Activated CD4-positive, alpha-beta T cell treated with anti-CD3 and anti-CD28 coated beads for 1 hour (primary cell): ENCODE data around the gene SNX13.
"Not testable (repeated sequence)": the region's sequence is repeated elsewhere in the genome, so short reads cannot be mapped to it uniquely, and the experiment has no call there.

Experiments used
- DNase-seq: peaks from one replicate; pipeline ENCODE4 v3.0.0-alpha.2; 2020

The SNX13 gene

DNA sequence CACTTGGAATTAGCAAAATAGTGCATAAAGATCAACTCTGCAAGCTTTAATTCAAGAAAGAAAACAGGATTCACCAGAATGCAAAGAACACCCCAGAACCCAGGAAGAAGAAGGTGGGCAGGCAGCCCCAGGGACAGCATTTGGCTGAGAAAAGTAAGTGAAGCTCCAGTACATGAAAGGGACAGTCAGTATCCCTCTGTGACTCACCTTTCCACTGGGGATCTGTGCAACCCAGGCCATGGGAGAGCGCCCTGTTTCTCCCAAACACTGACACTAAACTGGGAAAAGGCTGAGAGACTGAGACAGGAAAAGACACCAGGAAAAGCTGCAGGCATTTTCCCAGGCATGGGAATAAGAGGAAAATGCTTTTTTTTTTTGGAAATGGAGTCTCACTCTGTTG is 28.2 kb downstream of the SNX13 start:
- DNase-seq: no peak

DNA sequence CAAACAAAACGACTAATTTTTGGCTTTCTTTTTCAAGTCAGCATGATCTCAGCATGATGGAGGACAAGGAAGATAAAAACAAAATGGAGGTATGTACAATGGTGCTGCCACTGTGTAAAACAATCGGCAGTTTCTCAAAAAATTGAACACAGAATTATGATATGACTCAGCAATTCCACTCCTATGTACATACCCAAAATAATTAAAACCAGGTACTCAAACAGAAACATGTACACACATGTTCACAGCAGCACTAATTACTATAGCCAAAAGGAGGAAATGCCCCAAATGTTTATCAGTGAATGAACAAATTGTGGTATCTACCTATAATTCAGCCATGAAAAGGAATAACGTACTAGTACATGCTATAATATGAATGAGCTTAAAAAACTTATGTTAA is 29.9 kb downstream of the SNX13 start:
- DNase-seq: no peak

DNA sequence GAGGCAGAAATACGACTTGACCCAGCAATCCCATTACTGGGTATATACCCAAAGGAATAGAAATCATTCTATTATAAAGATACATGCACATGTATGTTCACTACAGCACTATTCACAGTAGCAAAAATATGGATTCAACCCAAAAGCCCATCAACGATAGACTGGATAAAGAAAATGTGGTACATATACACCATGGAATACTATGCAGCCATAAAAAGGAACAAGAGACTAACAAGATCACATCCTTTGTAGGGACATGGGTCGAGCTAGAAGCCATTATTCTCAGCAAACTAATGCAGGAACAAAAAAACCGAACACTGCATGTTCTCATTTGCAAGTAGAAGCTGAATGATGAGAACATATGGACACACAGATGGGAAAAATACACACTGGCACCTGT is 31.0 kb downstream of the SNX13 start:
- DNase-seq: not testable (repeated sequence)

DNA sequence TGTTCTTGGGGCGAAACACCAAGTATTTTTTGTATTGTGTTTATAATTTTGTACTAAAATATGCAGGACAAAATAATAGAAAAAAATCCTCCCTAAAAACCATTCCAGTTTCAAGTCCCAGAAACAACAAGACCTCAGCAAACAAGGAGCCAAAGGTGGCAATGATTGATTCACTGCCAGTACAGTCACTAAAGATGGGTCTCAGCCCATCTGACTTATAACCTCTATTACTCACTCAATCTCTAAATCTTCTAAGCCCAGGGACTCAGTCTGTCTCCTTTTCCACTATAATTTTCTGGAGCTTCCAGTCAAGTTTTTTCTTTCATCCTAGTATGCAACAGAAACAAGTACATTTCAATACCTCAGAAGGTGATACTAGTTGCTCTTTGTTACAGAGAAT is 33.3 kb downstream of the SNX13 start:
- DNase-seq: no peak

DNA sequence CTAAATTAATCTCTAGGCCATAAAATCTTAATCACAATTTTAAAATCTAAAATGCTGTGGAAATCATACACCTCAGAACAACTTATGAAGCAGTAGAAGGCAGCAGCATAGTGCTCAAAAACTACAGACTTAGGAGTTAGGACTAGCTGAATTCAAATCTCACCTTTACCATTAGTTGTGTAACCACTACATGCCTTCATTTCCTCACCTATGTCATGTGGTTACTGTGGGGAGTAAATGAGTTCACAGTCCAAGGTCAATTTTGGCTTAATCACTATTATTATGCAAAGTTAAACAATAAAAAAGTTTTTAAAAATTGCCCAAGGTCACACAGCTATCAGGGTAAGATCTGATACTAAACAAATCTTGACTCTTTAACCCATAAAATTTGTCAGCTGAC is 37.0 kb downstream of the SNX13 start:
- no peak for DNase-seq

DNA sequence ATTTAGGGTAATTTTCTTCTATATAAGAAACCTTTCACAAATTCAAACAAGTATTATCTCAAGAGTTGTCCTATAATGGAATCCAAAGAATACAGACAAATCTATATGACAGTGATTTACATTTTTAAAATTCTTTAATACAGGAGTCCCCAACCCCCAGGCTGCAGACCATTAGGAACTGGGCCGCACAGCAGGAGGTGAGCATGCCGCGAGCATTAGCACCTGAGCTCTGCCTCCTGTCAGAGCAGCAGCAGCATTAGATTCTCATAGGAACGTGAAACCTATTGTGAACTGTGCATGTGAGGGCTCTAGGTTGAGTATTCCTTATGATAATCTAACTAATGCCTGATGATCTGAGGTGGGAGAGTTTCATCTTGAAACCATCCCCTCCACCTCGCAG is 37.7 kb downstream of the SNX13 start:
- no peak for DNase-seq

DNA sequence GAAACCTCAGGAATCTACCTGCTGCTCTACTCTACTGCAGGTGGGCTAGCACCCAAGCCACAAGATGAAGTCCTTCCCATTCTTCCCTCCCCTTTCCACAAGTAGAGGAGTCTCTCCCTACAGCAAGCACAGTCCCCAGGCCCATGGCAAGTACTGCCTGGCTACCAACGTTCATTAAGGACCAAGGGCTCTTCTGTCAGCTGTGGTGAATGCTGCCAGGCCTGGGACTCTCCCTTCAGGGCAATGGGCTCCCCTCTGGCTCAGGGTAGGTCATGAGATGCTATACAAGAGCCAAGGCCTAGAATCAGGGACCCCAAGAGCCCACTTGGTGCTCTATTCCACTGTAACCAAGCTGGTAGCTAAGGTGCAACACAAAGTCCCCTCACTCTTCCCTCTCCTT is 39.8 kb downstream of the SNX13 start:
- DNase-seq: no peak

DNA sequence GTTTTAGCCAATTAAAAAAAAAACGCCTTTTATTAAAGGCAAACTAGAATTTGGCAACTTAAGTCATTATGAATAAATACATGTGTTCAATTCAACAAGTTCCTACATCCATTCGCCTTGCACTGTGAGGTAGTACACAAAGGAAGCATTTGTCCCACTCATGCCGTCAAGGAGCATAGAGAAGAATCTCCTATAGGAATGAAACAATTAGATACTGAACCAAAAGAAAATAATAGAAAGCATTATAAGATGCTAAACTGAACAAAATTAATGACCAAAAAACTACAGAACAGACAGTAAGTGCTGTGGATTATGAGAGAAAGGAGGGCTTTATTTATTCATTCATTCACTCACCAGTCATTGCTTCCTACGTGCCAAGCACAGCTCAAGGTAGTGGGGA is 42.2 kb downstream of the SNX13 start:
- no peak for DNase-seq

DNA sequence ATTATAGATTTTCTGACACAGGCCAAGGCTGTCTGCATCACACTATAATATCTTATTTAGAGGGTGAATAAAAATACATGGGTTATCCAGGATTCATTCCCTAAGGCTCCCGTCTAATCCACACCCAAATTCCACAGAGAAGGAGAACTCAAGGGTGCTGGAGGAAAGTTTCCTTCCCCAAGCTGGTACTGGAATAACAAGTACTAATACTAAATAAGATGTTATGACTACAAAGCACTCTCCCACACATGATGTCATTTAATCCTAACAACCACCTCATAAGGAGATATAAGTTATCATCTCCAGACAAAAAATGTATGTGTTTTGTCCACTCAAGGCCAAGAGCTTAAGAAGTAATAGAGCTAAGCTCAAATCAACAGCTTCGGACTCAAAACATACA is 53.0 kb downstream of the SNX13 start:
- DNase-seq: no peak

DNA sequence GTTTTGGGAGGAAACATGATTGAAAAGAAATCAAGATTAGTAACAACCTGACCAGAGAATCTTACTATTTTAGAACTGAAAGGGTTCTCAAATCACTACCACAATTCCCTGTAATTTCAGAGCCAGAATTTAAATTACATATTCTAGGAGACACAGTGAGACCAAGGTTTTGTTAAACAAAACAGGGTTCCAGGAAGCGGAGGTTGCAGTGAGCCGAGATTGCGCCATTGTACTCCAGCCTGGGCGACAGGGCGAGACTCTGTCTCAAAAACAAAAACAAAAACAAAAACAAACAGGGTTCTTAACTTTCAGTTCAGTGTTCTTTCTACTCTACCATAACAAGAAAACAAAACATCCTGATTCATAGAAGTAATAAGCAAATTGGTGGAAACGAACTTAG is 57.6 kb downstream of the SNX13 start:
- no peak for DNase-seq

DNA sequence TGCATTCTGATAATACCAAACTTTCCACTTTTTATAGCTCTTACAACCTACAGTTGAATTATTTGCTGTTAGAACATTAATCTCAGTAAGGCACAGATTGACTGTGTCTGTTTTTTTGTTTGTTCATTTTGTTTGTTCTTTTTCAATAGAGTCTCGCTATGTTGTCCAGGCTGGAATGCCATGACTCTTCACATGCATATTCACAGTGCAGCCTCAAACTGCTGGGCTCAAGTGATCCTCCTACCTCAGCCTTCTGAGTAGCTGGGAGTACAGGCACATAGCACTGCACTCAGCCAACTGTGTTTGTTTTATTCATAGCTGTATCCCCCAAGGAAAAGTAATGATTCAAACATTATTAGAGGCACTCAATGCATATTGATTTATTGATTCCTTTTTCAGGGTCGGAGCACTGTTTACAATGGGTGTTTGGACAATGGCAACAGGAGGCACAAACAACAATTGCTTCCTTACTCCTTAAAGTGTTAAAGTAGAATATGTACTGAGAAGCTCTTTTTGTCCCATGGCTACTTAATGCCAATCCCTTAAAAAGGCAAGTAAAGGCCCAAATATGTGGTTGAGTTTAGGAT is 61.1 kb downstream of the SNX13 start:
- DNase-seq: no peak

DNA sequence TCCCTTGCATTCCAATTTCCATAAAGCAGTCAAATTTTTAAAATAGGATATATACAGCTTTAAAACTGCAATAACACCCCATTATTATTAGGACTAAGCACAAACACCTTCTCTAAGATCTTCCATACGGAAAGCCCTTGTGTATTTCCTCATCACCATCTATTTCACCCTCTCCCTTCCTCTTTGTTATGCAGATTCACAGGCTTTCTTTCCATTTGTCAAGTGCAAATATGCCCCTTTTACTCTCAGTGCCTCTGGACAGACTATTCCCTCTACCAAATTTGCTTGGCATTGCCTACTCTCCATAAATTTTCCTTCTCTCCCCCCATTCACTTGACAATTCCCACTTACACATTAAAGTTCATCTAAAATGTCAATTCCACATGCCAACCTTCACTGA is 61.7 kb downstream of the SNX13 start:
- no peak for DNase-seq

DNA sequence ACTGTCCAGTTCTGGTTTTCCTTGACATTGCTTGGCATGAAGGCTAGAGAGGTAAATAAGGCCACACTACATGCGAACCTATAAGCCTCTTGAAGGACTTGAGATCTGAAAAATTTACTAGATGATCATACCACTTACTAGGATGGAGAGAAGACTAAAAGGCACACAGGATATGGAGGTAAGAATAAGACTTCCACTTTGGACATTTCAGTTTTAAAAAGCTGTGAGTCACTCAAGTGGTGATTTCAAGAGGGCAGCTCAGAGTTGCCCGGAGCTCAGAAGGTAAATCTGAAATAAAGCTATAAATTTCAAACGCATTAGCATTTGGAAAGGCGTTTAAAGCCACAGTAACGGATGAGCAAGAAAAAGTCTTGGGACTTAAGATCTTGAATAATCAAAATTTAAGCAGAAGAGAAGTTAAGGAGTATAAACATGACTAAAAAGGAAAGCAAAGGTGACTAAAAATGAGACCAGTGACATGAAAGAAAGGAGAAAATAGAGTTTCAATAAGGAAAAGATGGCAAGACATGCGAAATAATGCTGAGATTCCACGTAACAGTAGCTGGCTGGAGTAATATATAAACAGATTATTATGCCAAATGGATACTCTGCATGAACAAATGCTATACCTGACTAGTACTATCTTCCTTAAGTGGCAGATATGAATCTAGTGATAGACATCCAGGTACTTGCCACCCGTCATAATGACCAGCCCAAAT is 68.3 kb downstream of the SNX13 start:
- no peak for DNase-seq

DNA sequence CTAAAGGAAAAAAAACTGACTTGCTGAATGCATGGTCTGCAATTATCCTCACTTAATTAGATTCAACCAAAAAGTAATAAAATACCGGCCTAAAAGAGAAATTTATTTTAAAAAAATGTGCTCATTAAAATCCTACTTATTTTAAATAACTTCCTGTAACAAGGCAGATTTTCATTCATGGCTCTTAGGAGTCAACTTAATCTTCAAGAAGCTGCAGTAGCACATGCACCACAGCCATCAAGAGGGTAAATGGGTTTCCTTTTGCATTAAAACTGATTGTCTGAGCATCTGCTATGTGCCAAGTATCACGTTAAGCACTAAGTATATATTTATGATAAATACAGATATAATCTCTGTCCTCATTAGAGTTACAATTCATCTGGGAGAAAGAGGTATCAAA is 69.9 kb downstream of the SNX13 start:
- no peak for DNase-seq

DNA sequence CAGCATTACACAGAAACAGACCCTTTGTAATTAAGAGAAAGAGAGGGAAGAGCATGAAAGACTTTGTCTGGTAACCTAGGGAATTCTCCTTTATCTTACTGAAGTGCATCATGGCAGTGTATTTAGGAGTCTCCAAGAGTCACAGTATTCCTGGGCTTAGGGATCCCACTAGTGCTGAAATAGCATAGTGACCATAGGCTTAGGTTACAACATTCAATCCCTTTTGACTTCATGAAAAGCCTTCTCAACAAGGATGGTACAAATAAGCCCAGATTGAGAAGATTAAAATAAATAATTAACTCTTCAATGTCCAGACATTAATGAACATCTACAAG is 76.5 kb downstream of the SNX13 start:
- no peak for DNase-seq

DNA sequence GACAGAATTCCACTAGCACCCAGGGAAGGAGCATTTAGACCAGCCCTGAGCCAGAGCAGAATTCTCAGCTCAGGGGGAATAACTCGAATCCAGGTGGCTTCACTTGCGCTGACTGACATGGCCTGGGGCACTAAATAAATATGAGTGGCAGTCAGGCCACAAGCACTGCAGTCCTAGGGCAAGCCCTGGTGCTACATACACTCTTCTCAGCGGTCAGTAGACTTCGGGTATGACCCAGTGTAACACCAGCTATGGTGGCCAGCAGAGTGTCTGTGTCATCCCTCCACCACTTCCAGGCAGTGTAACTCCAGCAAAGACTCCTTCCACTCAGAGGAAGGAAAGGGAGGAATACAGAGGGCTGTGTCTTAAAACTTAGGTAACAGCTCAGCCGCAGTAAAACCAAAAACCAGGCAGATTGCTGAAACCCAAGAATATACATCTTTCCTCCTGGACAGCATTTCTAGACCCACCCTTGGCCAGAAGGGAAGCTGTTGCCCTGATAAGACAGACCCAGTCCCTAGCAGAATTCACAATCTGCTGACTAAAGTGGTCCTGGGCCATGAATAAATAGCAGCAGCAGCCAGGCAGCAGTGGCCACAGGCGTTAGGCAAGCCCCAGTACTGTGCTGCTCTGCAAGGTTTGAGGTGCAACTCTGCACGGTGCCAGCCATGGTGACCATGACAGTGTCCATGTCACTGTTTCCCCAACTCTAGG is 77.0 kb downstream of the SNX13 start:
- no peak for DNase-seq

DNA sequence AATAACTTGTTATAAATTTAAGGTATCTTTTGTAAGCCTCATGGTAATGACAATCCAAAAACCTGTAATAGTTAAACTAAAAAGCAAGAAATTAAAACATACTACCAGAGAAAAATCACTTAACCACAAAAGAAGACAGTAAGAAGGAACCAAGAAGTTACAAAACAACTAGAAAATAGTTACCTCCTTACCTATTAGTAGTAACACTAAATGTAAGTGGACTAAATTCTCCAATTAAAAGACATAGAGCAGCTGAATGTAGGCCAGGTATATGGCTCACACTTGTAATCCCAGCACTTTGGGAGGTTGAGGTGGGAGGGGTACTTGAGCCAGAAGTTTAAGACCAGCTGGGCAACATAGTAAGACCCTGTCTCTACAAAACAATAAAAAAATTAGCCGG is 84.0 kb downstream of the SNX13 start:
- DNase-seq: no peak

DNA sequence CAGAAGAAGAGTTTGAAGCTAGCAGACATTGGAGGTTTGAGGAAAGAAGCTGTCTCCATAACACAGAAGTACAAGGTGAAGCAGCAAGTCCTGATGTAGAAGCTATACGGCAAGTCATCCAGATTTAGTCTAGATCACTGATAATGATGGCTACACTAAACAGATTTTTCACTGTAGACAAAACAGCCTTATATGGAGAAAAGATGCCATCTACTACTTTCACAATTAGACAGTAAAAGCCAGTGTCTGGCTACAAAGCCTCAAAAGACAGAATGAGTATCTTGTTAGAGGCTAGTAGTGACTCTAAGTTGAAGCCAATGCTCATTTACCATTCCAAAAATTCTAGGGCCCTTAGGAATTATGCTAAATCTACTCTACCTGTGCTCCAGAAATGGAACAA is 85.1 kb downstream of the SNX13 start:
- DNase-seq: no peak

DNA sequence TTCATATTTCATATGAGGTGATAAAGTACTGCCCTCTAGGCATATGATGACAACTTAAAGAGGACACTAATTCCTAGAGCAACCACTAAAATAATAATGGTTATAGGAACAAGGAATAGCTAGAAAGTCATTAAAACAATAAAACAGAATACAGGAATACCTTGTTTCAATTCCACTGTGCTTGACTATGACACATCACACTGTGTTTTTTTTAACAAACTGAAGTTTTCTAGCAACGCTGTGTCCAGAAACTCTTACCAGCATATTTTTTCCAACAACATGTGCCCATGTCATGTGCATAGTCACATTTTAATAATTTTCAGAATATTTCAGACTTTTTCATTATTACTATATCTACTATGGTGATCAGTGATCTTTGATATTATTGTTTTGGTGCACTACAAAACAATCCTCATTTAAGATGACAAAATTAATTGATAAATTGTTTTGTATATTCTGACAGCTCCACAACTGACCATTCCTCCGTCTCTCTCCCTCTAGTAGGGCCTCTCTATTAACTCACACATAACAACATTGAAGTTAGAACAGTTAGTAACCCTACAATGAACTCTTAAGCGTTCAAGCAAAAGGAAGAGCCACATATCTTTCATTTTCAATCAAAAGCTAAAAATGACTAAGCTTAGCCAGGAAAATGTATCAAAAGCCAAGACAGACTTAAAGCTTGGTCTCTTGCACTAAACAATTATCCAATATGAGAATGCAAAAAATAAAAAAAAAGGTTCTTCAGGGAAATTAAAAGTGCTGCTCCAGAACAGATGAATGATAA is 85.8 kb downstream of the SNX13 start:
- DNase-seq: no peak

DNA sequence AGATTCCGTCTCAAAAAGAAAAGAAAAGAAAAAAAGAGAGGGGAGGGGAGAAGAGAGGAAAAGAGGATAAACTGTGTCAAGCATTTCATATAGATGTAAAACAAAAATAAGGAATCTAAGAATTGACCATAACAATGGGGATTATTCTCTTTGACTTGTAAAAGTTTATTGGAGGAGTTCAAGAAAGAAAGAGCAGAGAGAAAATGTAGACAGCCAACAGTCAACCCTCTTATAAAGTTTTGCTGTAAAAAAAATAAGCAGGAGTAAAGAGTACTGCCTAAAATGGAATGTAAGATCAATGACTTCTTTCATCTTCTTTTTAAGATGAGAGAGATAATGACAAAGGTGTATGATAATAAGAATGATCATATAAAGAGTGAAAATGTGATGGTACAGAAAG is 87.9 kb downstream of the SNX13 start:
- no peak for DNase-seq

DNA sequence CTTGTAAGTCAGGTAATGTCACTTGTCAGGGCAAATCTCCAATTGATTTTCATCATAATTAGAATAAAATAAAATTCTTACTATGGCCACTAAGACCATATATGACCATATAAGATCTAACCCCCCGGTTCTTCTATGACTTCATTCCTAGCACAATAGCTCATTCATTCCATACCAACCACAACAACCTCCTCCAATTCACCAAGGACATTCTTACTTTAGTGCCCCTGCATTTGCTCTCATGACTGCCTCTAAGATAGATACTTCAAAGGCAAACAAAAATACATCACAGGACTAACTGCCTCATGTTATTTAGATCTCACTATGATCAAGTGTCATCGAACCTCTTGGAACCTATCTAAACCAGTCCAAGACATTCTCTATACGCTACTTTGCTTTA is 90.8 kb downstream of the SNX13 start:
- DNase-seq: no peak

DNA sequence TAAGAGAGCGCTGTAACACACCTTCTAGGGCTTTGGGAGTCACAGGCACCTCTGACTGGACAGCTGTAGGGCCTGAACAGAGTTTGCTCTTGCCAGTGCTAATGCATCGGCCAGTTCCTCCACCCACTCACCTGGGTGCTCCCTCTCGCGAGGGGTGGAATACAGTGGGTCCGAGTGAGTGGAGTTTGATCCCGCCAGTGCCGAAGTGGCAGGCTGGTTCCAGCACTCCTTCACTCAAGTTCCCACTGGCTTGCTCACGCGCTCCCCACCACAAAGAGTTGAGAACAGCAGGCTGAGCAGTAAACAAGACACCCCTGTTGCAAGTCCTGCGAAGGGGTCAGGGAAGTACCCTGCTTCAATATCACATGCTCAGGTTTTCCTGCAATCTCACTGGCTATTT is 91.8 kb downstream of the SNX13 start:
- DNase-seq: no peak

DNA sequence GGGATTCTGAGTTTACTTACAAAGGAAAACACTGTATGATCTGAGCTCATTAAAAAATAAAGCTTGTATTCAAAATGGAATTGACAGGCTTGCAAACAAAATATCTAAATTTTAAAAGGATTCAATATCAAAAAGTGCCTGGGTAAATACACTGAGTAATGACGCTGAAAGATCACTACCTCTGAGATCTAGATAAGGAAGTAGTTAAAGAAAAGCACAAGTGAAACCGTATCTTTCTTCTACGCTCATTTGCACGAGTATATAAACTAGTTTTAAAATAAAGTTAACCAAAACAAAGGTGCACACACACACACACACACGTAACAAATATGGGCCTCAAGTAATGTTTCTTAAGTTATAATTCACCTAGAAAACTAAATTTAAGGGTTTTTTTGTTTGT is 93.4 kb downstream of the SNX13 start:
- DNase-seq: no peak

DNA sequence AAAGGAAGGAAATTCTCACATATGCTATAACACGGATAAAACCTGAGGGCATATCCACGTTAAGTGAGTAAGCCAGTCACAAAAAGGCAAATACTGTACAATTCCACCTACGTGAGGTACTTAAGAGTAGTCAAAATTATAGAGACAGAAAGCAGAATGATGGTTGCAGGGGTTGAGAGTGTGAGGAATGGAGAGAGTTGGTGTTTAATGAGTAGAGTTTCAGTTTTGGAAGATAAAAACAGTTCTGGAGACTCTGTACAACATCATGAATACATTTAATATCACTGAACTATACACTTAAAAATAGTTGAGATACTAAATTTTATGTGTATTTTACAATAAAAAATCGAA is 95.1 kb downstream of the SNX13 start:
- no peak for DNase-seq
